GM12878 (cell line): ENCODE measurements around the gene FSTL4. TPM values are rescaled to one million over a fixed set of nuclear protein-coding genes. Genes with fewer than 3 reads are reported as not detected.

Experiments used
- ATAC-seq: fragments of 200-7000 bp; cut with Tn5 transposase; 3 replicates; pipeline ENCODE4 v1.9.1; 2020; ENCODE audit warnings: mild to moderate bottlenecking, moderate library complexity
- BruUV-seq: library from RNA; stranded (reverse); fragments of 400-500 nt; replicated peaks from 2 replicates; lab custom pipeline; 2021; lab: Mats Ljungman, UMichigan
- CTCF ChIA-PET: fragments of 300-600 bp; sonication (Branson Sonifier 250); formaldehyde crosslinking; extraction: SDS; loops from one replicate; lab custom pipeline; 2021; ENCODE audit warnings: inconsistent platforms; lab: Yijun Ruan, JAX
- POLR2A ChIA-PET: fragments of 350-600 bp; formaldehyde crosslinking; extraction: SDS; loops from one replicate; lab custom pipeline; 2021; ENCODE audit warnings: inconsistent platforms; lab: Charles Lee
- RAD21 ChIA-PET: fragments of 300-600 bp; sonication (Branson Sonifier 250); formaldehyde crosslinking; loops from one replicate; lab custom pipeline; 2023; ENCODE audit warnings: antibody characterized with exemption; ENCODE audit not compliant: unreplicated experiment; lab: Charles Lee
- SMC1A ChIA-PET: fragments of 300-600 bp; sonication (Branson Sonifier 250); formaldehyde crosslinking; loops from one replicate; lab custom pipeline; 2023; ENCODE audit not compliant: unreplicated experiment, uncharacterized antibody; lab: Charles Lee
- DNase-seq: peaks from one replicate; pipeline ENCODE4 v3.0.0-alpha.2; 2011; ENCODE audit warnings: low read depth, low spot score
- FAIRE-seq: peaks from 3 replicates; lab custom pipeline; 2011; peaks lifted over from hg19 to GRCh38; lab: Jason Lieb, UNC
- H2AFZ ChIP-seq: 2 replicates; pipeline ENCODE4 v1.6.0; 2011; ENCODE audit warnings: low read depth, low read length, control low read depth; ENCODE audit not compliant: control insufficient read depth
- H3K27ac ChIP-seq: 2 replicates; pipeline ENCODE4 v1.5.1; 2011; ENCODE audit warnings: control low read depth; ENCODE audit not compliant: control insufficient read depth, insufficient read depth
- H3K27me3 ChIP-seq, 2 experiments: replicated peaks in 1 of 2; 2 replicates each; pipeline versions ENCODE4 v1.6.0 to v1.6.1; 2011; ENCODE audit warnings: low read length in 1 of 2; ENCODE audit not compliant: control insufficient read depth in 2 of 2, insufficient read depth in 2 of 2
- H3K36me3 ChIP-seq, 2 experiments: 2 replicates each; pipeline ENCODE4 v1.5.1; 2011; ENCODE audit warnings: low read length in 1 of 2; ENCODE audit not compliant: control insufficient read depth in 2 of 2, insufficient read depth in 2 of 2
- H3K4me1 ChIP-seq: 2 replicates; pipeline ENCODE4 v1.6.1; 2011; ENCODE audit warnings: mild to moderate bottlenecking, low read length, moderate library complexity, mixed read lengths; ENCODE audit not compliant: control insufficient read depth, insufficient read depth
- H3K4me2 ChIP-seq: 2 replicates; pipeline ENCODE4 v1.6.0; 2011; ENCODE audit warnings: control low read depth; ENCODE audit not compliant: control insufficient read depth, insufficient read depth
- H3K4me3 ChIP-seq: fragments of 200-600 bp; sonication (generic); 2 replicates; pipeline ENCODE4 v1.5.1; 2016
- H3K79me2 ChIP-seq: 2 replicates; pipeline ENCODE4 v1.6.0; 2011; ENCODE audit warnings: low read length; ENCODE audit not compliant: control insufficient read depth, insufficient read depth
- H3K9ac ChIP-seq: 2 replicates; pipeline ENCODE4 v1.8.0; 2011; ENCODE audit warnings: low read length, control low read depth, mixed read lengths; ENCODE audit not compliant: control insufficient read depth, insufficient read depth
- H3K9me3 ChIP-seq: replicated peaks from 3 replicates; pipeline ENCODE4 v1.5.1; 2011; ENCODE audit warnings: mild to moderate bottlenecking, low read length; ENCODE audit not compliant: control insufficient read depth, insufficient read depth
- H4K20me1 ChIP-seq: 2 replicates; pipeline ENCODE4 v1.6.0; 2011; ENCODE audit not compliant: control insufficient read depth, insufficient read depth
- BCL11A ChIP-seq: IDR thresholded peaks from 2 replicates; pipeline ENCODE4 v1.6.1; 2011; ENCODE audit warnings: low read depth, low read length
- HDAC2 ChIP-seq: fragments of 200-600 bp; sonication (generic); IDR thresholded peaks from 2 replicates; pipeline ENCODE4 v1.6.1; 2017
- JUND ChIP-seq: IDR thresholded peaks from 2 replicates; pipeline ENCODE4 v1.6.1; 2012; ENCODE audit warnings: low read depth, mild to moderate bottlenecking, low read length, improper control_type of control experiment, moderate library complexity
- POLR2A ChIP-seq: IDR thresholded peaks from 2 replicates; pipeline ENCODE4 v1.6.1; 2011; ENCODE audit warnings: low read depth, mild to moderate bottlenecking, low read length
- SUPT20H ChIP-seq: IDR thresholded peaks from 2 replicates; pipeline ENCODE4 v1.6.1; 2011; ENCODE audit warnings: low read depth, mild to moderate bottlenecking, low read length, moderate library complexity, borderline replicate concordance; ENCODE audit not compliant: control insufficient read depth
- TBL1XR1 ChIP-seq: IDR thresholded peaks from 2 replicates; pipeline ENCODE4 v1.6.1; 2012; ENCODE audit warnings: low read depth, low read length, improper control_type of control experiment
- WGBS: methylation state at CpG from one replicate; pipeline ENCODE4 v1.1.6; 2016; ENCODE audit warnings: low lambda C conversion rate; ENCODE audit not compliant: insufficient replicate concordance, insufficient coverage; ENCODE audit errors: missing lambda C conversion rate; 5-methylcytosine and 5-hydroxymethylcytosine counted together
- in situ Hi-C: fragments of 300-500 bp; cut with MboI; formaldehyde crosslinking; loops from 9 replicates; pipeline ENCODE4 v1.14.3; 2018; ENCODE audit warnings: mixed read lengths
- intact Hi-C: fragments of 100-400 bp; cut with micrococcal nuclease; formaldehyde crosslinking; loops from one replicate; pipeline ENCODE4 v1.14.2; 2022; ENCODE audit not compliant: unreplicated experiment
- polyA plus RNA-seq, 11 experiments: library from polyadenylated mRNA; depleted of rRNA in 4 of 11; unstranded in 6 of 11; stranded (reverse) in 5 of 11; fragments of >200 nt; fragmentation: Nextera tagmentation in 4 of 11; fragmentation: Illumina TruSeq in 1 of 11; extraction: Ambion mirVana in 4 of 11; extraction: Trizol in 1 of 11; gene quantifications; 1 replicate in 1 of 11; 2 replicates in 10 of 11; pipeline versions ENCODE4 v1.2.1 to v1.2.3, GENCODE V29; 2011 to 2016; ENCODE audit warnings: inconsistent platforms in 2 of 11, missing spikeins in 2 of 11, low read depth in 1 of 11
- total RNA-seq, 4 experiments: library from RNA; depleted of rRNA in 3 of 4; stranded (reverse); fragments of >200 nt in 3 of 4; fragmentation: Illumina TruSeq in 1 of 4; extraction: Trizol in 1 of 4; gene quantifications; 2 replicates each; pipeline versions ENCODE4 v1.2.1 to v1.2.3, GENCODE V29; 2013 to 2021
- TF ChIP-seq, protein P1 (sequence below): fragments of 450-650 bp; IDR thresholded peaks from 2 replicates; pipeline ENCODE4 v1.6.1; 2017; ENCODE audit warnings: mild to moderate bottlenecking, moderate library complexity
- TF ChIP-seq, protein P2 (sequence below): fragments of 450-650 bp; formaldehyde crosslinking; IDR thresholded peaks from 2 replicates; pipeline ENCODE4 v1.5.0; 2022; ENCODE audit warnings: mild to moderate bottlenecking, missing genetic modification characterization
- TF ChIP-seq, protein P3 (sequence below): fragments of 450-650 bp; IDR thresholded peaks from 2 replicates; pipeline ENCODE4 v1.6.1; 2016; ENCODE audit warnings: mild to moderate bottlenecking
- TF ChIP-seq, protein P4 (sequence below): IDR thresholded peaks from 2 replicates; pipeline ENCODE4 v1.6.1; 2012; ENCODE audit warnings: low read depth, low read length, improper control_type of control experiment
- TF ChIP-seq, protein P5 (sequence below): fragments of 450-650 bp; IDR thresholded peaks from 2 replicates; pipeline ENCODE4 v1.6.1; 2016; ENCODE audit warnings: mild to moderate bottlenecking

The FSTL4 gene
- total and polyA plus RNA-seq, 10 of the 15 experiments (the other 5 are each of a cell fraction or from before 2014, with no cell fraction given) = 0.01 to 0.79 (median 0.21) TPM; not detected in 6

DNA sequence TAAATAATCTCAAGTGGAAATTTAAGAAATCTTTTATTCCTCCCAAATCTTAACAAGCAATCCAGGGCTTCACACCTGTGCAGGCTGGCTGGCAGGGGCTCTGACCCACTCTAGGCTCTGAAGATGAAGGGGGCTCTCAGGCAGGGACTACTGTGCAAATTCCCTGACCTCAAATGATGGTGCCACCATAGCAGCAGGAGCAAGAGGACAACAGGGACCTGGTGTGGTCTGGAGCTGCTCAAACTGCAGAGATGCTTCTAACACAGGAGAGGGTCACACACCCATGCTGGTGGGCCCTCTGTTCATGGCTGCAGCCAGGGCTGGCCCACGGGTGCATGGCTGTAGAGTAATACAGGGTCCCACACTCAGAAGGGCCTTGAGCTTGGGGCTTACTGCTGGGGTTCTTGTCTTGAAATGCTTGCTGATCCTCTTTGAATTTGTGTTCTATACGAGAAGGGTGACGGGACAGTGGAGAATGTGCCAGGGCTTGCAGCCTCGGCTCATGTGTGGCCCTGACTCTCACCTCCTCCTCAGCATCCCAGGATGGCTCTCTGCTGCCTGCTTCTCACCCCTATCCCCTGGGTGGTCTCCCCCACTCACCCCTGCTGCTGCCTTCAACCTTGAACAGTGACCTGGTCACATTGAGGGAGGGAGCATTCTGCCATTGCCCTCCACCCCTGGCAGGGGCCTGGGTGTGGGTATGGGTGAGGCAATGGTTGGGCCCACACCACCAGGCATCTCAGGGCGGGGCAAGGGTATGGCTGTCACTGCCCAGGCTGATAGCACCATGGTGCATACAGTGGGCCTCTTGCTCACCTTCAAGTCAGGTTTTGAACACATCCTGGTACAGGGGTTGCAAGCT, 191.7 kb downstream of the FSTL4 start (continued):
- TF ChIP-seq, protein P1, sequence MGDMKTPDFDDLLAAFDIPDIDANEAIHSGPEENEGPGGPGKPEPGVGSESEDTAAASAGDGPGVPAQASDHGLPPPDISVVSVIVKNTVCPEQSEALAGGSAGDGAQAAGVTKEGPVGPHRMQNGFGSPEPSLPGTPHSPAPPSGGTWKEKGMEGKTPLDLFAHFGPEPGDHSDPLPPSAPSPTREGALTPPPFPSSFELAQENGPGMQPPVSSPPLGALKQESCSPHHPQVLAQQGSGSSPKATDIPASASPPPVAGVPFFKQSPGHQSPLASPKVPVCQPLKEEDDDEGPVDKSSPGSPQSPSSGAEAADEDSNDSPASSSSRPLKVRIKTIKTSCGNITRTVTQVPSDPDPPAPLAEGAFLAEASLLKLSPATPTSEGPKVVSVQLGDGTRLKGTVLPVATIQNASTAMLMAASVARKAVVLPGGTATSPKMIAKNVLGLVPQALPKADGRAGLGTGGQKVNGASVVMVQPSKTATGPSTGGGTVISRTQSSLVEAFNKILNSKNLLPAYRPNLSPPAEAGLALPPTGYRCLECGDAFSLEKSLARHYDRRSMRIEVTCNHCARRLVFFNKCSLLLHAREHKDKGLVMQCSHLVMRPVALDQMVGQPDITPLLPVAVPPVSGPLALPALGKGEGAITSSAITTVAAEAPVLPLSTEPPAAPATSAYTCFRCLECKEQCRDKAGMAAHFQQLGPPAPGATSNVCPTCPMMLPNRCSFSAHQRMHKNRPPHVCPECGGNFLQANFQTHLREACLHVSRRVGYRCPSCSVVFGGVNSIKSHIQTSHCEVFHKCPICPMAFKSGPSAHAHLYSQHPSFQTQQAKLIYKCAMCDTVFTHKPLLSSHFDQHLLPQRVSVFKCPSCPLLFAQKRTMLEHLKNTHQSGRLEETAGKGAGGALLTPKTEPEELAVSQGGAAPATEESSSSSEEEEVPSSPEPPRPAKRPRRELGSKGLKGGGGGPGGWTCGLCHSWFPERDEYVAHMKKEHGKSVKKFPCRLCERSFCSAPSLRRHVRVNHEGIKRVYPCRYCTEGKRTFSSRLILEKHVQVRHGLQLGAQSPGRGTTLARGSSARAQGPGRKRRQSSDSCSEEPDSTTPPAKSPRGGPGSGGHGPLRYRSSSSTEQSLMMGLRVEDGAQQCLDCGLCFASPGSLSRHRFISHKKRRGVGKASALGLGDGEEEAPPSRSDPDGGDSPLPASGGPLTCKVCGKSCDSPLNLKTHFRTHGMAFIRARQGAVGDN = no peak
- TF ChIP-seq, all 136 proteins: peak for 0

DNA sequence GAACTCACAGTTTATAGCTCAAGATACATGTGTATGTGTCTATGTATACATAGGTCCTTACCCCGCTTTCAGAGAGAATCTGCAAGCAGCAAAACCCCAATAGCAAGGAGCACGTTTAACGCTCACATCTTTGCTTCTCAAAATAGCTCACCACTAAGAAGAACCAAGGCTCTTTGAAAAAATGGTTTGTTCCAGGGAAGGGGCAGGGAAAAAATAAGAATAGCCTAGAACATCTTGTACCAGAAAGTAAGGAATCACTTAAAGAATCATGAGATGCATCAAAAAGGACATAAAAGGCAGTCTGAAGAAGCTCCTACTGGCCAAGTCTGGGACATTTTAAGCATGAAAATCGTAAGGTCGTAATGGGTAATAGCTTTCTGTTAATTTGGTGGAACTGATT, 196.4 kb downstream of the FSTL4 start:
- Histone ChIP-seq H4K20me1 (no peaks in the 10 kb centered on the region), H3K36me3 (no peaks in the 10 kb centered on the region)
- 44% methylated on average over 5 of the region's 5 CpGs for WGBS
- TF ChIP-seq HDAC2 = no peak
- no peak for TF ChIP-seq TBL1XR1
- no peak for TF ChIP-seq BCL11A
- no peak for TF ChIP-seq POLR2A
- TF ChIP-seq SUPT20H = no peak
- TF ChIP-seq, protein P2, sequence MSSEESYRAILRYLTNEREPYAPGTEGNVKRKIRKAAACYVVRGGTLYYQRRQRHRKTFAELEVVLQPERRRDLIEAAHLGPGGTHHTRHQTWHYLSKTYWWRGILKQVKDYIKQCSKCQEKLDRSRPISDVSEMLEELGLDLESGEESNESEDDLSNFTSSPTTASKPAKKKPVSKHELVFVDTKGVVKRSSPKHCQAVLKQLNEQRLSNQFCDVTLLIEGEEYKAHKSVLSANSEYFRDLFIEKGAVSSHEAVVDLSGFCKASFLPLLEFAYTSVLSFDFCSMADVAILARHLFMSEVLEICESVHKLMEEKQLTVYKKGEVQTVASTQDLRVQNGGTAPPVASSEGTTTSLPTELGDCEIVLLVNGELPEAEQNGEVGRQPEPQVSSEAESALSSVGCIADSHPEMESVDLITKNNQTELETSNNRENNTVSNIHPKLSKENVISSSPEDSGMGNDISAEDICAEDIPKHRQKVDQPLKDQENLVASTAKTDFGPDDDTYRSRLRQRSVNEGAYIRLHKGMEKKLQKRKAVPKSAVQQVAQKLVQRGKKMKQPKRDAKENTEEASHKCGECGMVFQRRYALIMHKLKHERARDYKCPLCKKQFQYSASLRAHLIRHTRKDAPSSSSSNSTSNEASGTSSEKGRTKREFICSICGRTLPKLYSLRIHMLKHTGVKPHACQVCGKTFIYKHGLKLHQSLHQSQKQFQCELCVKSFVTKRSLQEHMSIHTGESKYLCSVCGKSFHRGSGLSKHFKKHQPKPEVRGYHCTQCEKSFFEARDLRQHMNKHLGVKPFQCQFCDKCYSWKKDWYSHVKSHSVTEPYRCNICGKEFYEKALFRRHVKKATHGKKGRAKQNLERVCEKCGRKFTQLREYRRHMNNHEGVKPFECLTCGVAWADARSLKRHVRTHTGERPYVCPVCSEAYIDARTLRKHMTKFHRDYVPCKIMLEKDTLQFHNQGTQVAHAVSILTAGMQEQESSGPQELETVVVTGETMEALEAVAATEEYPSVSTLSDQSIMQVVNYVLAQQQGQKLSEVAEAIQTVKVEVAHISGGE (CRISPR knock-in tag) = no peak
- TF ChIP-seq JUND = no peak
- TF ChIP-seq, protein P3, sequence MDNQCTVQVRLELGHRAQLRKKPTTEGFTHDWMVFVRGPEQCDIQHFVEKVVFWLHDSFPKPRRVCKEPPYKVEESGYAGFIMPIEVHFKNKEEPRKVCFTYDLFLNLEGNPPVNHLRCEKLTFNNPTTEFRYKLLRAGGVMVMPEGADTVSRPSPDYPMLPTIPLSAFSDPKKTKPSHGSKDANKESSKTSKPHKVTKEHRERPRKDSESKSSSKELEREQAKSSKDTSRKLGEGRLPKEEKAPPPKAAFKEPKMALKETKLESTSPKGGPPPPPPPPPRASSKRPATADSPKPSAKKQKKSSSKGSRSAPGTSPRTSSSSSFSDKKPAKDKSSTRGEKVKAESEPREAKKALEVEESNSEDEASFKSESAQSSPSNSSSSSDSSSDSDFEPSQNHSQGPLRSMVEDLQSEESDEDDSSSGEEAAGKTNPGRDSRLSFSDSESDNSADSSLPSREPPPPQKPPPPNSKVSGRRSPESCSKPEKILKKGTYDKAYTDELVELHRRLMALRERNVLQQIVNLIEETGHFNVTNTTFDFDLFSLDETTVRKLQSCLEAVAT = no peak
- TF ChIP-seq, protein P4, sequence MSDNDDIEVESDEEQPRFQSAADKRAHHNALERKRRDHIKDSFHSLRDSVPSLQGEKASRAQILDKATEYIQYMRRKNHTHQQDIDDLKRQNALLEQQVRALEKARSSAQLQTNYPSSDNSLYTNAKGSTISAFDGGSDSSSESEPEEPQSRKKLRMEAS = no peak
- TF ChIP-seq, protein P5, sequence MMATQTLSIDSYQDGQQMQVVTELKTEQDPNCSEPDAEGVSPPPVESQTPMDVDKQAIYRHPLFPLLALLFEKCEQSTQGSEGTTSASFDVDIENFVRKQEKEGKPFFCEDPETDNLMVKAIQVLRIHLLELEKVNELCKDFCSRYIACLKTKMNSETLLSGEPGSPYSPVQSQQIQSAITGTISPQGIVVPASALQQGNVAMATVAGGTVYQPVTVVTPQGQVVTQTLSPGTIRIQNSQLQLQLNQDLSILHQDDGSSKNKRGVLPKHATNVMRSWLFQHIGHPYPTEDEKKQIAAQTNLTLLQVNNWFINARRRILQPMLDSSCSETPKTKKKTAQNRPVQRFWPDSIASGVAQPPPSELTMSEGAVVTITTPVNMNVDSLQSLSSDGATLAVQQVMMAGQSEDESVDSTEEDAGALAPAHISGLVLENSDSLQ = no peak

More for the DNA sequence above, 196.4 kb downstream of the FSTL4 start:
- intact Hi-C loops = no loop called here
- Histone ChIP-seq H3K9me3 (no peaks in the 10 kb centered on the region), H3K4me3 (no peak overlapping the region), H3K27ac (no peak overlapping the region), H3K79me2 (no peaks in the 10 kb centered on the region), H3K4me2 (no peak overlapping the region), H2AFZ (no peak overlapping the region), H3K4me1 (no peaks in the 10 kb centered on the region), H3K27me3 (peaks cover 2 to 3% of the 10 kb centered on the region in 2 experiments; a peak in 2 of 4 replicates), H3K9ac (no peak overlapping the region)
- DNase-seq = no peak
- POLR2A ChIA-PET = interaction anchor here (1.4 kb wide), 1 partner anchor 9 kb away, joined by 3 read pairs; no protein-coding TSS in a partner anchor
- RAD21 ChIA-PET = no interaction called here
- CTCF ChIA-PET = interaction anchor here (1.3 kb wide), 1 partner anchor 9 kb away, joined by 5 read pairs; no protein-coding TSS in a partner anchor
- FAIRE-seq = no peak
- in situ Hi-C loops = no loop called here
- no TSS peak for BruUV-seq
- SMC1A ChIA-PET = no interaction called here
- no peak for ATAC-seq
